Measurements from ENCODE around the gene SLC22A3. TPM values are rescaled to one million over a fixed set of nuclear protein-coding genes. Genes with fewer than 3 reads are reported as not detected.

Gene SLC22A3
- total RNA-seq, 1 experiment from 2014 or later = 0.09 TPM

GRCh38 chr6:160398674-160399271, 50.6 kb downstream of the SLC22A3 start:
- POLR2A ChIA-PET = no interaction called here
- intact Hi-C loops (cut with micrococcal nuclease) = no loop called here
- CTCF ChIA-PET = interaction anchor here (1.3 kb wide), 1 partner anchor 57 kb away, joined by 6 read pairs; no protein-coding TSS in a partner anchor
- H3K36me3 Mint-ChIP-seq (ENCODE audit: insufficient read depth, unreplicated experiment) = no peaks in the 10 kb centered on the region
- no peak for DNase-seq (ENCODE audit: unreplicated experiment)
- no peak for TF ChIP-seq CTCF (IDR thresholded peaks at IDR 0.05; ENCODE audit: unreplicated experiment)
- no peaks in the 10 kb centered on the region for H3K27me3 Mint-ChIP-seq (ENCODE audit: insufficient read depth, unreplicated experiment)
- no TSS peak for BruUV-seq (replicated peaks)
- peaks cover 9% of the 10 kb centered on the region for H3K9me3 Mint-ChIP-seq (ENCODE audit: unreplicated experiment)
- peaks cover 25% of the 10 kb centered on the region for H3K4me1 Mint-ChIP-seq (ENCODE audit: insufficient read depth, unreplicated experiment)
- H3K27ac Mint-ChIP-seq (ENCODE audit: low read depth, unreplicated experiment) = no peak overlapping the region
- no peak overlapping the region for H3K4me3 Mint-ChIP-seq (ENCODE audit: unreplicated experiment)

DNA sequence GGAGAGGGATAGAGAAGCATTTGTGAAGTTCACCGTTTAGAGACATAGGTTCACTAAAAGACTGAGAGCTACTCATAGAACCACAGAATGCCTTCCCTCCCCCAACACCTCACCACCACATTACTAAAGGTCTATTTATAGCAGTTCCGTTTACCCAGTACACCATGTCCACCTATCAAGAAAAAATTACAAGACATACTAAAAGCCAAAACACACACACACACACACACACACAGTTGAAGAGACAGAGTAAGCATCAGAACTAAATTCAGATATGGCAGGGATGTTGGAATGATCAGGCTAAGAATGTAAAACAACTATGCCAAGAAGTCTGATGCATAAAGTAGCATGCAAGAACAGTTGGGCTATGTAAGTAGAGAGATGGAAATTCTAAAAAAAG, 52.3 kb downstream of the SLC22A3 start:
- H3K4me3 Mint-ChIP-seq (ENCODE audit: unreplicated experiment) = no peak overlapping the region
- ChIA-PET POLR2A (interaction anchor here (0.6 to 1.5 kb wide), 3 partner anchors 8 to 31 kb away, joined by 3 to 4 read pairs (median 3); no protein-coding TSS in a partner anchor), CTCF (interaction anchor here (1.0 kb wide), 1 partner anchor 55 kb away, joined by 3 read pairs; no protein-coding TSS in a partner anchor)
- intact Hi-C loops (cut with micrococcal nuclease) = no loop called here
- H3K27me3 Mint-ChIP-seq (ENCODE audit: insufficient read depth, unreplicated experiment) = no peaks in the 10 kb centered on the region
- peak overlapping the region; percentile 2 for H3K27ac Mint-ChIP-seq (ENCODE audit: low read depth, unreplicated experiment)
- BruUV-seq (replicated peaks) = no TSS peak
- no peaks in the 10 kb centered on the region for H3K36me3 Mint-ChIP-seq (ENCODE audit: insufficient read depth, unreplicated experiment)
- H3K9me3 Mint-ChIP-seq (ENCODE audit: unreplicated experiment) = peaks cover 9% of the 10 kb centered on the region
- DNase-seq (ENCODE audit: unreplicated experiment) = peak; percentile 24
- peaks cover 25% of the 10 kb centered on the region for H3K4me1 Mint-ChIP-seq (ENCODE audit: insufficient read depth, unreplicated experiment)
- no peak for TF ChIP-seq CTCF (IDR thresholded peaks at IDR 0.05; ENCODE audit: unreplicated experiment)

DNA sequence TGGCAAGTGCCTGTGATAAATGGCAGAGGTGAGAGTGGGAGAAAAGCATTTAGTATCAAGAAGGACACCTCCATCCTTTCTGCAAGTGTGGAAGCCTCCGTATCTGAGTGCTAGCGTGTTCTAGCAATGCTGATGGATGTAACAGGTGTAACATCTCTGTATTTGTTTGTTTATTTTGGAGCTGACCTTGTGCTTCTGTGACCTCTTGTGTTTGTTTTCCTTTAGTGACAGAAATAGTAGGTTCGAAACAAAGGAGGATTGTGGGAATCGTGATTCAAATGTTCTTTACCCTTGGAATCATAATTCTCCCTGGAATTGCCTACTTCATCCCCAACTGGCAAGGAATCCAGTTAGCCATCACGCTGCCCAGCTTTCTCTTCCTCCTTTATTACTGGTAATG, 60.4 kb downstream of the SLC22A3 start:
- Mint-ChIP-seq H3K9me3 (ENCODE audit: unreplicated experiment) (no peaks in the 10 kb centered on the region), H3K27ac (ENCODE audit: low read depth, unreplicated experiment) (no peak overlapping the region), H3K36me3 (ENCODE audit: insufficient read depth, unreplicated experiment) (no peaks in the 10 kb centered on the region), H3K27me3 (ENCODE audit: insufficient read depth, unreplicated experiment) (no peaks in the 10 kb centered on the region), H3K4me3 (ENCODE audit: unreplicated experiment) (no peak overlapping the region), H3K4me1 (ENCODE audit: insufficient read depth, unreplicated experiment) (no peaks in the 10 kb centered on the region)
- TF ChIP-seq CTCF (IDR thresholded peaks at IDR 0.05; ENCODE audit: unreplicated experiment) = no peak
- no TSS peak for BruUV-seq (replicated peaks)
- ChIA-PET POLR2A (no interaction called here), CTCF (no interaction called here)
- intact Hi-C loops (cut with micrococcal nuclease) = no loop called here
- DNase-seq (ENCODE audit: unreplicated experiment) = no peak

GRCh38 chr6:160412993-160413392, 64.8 kb downstream of the SLC22A3 start:
- no TSS peak for BruUV-seq (replicated peaks)
- Mint-ChIP-seq H3K27ac (ENCODE audit: low read depth, unreplicated experiment) (no peak overlapping the region), H3K36me3 (ENCODE audit: insufficient read depth, unreplicated experiment) (no peaks in the 10 kb centered on the region), H3K9me3 (ENCODE audit: unreplicated experiment) (no peaks in the 10 kb centered on the region), H3K4me3 (ENCODE audit: unreplicated experiment) (no peak overlapping the region), H3K4me1 (ENCODE audit: insufficient read depth, unreplicated experiment) (no peaks in the 10 kb centered on the region), H3K27me3 (ENCODE audit: insufficient read depth, unreplicated experiment) (no peaks in the 10 kb centered on the region)
- ChIA-PET POLR2A (no interaction called here), CTCF (interaction anchor here (0.9 kb wide), 1 partner anchor 324 kb away, joined by 3 read pairs; no protein-coding TSS in a partner anchor)
- no peak for TF ChIP-seq CTCF (IDR thresholded peaks at IDR 0.05; ENCODE audit: unreplicated experiment)
- DNase-seq (ENCODE audit: unreplicated experiment) = no peak
- intact Hi-C loops (cut with micrococcal nuclease) = no loop called here

Data from MCF 10A (cell line).